Dedifferentiated amniotic fluid mesenchymal stem cell (primary cell): ENCODE measurements around the gene MYLK.

Experiments
- DNase-seq: peaks from one replicate; pipeline ENCODE4 v3.0.0-alpha.2; 2016; ENCODE audit errors: extremely low spot score

The MYLK gene

DNA sequence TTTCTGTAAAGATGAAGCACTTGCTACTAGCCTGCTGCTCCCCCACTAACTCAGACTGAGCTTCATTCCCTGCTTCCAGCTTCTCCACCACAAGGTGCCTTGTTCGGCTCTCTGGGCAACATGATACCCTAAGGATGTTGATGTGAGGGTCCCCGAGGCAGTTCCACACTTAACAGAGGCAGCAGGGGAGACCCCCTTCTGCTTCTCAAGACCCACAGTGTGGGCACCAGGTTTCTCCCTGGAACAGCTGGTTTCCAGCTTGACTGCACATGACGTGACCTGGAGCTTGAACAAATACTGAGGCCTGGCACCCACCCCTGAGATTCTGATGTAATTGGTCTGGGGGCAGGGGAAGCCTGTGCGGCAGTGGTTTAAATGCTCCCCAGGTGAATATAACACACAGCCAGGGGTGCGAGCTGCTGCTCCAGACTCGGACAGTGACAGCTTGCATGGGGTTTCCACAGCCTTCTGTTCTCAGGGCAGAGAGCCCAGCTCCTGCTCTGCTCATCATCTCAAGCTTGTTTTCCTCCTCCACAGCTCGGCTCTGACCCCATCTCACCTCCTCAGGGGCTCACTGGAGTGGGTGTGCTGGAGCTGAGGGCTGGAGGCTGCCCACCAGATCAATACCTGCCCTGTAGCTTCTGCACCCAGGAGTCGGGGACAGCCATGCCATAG is 204.3 kb downstream of the MYLK start:
- no peak for DNase-seq

DNA sequence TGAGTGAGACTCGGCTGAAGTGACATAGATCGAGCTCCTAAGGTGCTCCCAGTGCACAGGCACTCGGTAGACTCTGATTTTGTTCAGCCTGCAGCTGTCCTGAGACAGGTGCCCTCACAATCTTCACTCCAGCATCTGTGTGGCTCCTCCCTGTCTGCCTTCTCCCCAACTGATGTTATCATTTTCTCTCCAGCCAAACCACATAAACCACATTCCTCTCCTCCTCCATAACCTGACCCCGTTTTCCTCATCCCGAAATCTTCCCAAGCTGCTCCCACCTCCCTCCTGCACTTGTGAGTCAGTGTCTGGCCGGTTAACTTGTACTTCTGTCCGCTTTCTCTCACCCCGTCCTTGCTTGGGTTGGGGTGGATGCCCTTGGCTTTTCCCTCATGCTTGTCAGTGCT is 206.0 kb downstream of the MYLK start:
- no peak for DNase-seq

DNA sequence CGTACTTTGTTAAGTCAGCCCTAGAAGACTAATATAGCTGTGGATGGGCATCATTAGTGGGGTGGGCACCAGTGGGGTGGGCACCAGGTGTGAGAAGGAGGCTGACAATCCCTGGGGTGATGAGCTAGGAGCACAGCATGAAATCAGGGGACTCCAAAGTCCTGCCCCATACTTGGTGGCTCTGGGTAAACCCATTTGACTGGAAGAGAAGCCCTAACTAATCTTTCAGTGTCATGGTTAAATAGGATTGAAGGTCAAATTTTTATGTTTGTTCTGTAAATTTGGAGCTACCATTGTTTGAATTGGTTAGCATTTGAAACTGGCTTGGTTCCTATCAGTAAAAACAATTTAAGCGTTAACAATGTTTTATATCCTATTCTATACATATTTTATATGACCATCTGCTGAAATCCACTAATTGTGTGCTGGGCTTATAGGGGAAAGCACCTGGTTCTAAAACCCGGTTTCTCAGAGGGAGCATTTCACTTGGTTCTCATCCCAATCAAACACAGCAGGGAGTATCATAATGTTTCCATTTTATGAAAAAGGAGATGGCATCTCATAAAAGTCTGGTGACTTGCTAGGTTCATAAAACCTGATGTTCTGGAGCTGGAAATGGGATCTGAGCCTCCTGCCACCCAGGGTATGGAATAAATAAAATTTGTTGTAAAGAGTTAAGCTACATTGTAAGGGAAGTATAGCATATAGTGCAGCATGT is 211.5 kb downstream of the MYLK start:
- DNase-seq = no peak

DNA sequence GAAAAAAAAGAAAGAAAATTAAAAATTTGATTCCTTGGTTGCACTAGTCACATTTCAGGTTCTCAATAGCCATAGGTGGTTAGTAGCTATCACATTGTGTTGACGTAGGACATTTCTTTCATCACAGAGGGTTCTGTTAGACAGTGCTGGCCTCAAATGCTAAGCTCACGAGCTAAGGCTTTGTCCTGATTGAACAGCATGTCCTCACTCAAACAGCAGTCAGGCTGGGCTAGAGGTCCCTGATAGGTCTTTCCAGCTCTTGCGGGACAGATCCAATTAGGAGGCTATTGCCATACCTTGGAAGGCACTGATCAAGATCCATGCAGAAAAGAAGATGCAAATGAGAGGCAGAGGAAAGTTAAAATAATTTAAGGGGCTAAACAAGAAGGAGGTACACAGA is 213.4 kb downstream of the MYLK start:
- no peak for DNase-seq

DNA sequence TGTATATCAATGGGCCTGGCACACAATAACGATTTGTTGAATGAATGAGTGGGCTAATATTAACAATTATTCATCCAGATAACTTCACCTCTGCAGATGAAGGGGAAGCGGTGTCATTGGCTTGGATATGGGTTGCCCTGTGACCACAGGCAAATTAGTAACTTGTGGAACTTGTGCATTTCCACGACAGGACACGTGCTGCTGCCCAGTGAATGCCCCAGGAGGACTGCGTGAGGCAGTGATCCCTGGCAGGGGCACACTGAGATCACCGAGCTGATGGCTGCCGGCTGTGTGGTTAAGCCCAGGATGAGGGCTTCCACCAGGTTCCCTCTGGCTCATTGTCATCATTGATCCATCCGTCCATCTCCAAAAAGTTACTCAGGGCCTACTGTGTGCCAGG is 215.2 kb downstream of the MYLK start:
- DNase-seq = no peak

DNA sequence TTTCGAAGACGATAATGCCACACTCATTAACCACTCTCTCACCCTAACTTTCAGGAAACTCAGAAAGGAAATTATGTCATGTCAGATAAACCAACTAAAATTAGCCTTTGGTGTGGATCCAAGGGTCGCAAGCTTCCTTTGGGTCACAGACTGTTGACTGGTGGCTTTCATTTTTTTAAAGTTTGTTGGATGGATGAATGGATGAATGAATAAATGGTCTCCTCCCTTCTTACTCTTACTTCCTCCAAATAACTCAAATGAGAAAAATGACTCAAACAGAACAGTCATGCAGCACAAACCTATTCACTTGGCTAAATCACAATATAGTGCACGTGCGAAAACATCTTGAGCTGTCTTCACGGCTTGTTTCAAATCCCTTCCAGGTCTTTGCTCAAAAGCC is 216.3 kb downstream of the MYLK start:
- DNase-seq = no peak

DNA sequence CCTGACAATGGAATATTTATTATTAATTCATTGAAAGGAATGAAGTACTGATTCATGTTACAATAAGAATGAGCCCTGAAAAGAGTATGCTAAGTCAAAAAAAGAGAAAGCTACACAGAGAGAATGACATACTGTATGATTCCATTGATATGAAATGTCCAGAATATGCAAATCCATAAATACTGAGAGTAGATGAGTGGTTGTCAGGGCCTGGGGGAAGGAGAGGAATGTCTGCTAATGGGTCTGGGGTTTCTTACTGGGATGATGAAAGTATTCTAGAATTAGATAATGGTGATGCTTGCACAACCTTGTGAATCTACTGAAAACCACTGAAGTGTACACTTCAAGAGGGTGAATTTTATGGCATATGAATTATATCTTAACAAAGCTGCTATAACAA is 219.4 kb downstream of the MYLK start:
- DNase-seq = no peak

DNA sequence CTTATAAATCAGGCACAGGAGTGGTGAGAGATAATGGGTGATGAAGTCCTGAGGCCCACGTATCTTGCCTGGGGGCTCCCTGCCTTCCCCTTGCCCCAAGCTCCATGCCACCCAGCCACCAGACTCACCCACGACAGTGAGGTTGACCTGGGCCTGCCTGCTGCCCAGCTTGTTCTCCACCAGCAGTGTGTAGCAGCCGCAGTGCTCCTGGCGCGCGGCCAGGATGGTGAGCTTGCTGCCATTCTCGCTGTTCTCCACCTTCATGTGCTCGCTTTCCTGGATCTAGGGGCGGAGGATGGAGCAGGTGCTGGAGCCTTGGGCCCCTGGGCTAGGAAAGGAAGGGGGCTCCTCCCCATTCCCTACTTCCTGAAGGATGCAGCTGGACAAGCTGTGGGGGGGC is 220.2 kb downstream of the MYLK start:
- no peak for DNase-seq

DNA sequence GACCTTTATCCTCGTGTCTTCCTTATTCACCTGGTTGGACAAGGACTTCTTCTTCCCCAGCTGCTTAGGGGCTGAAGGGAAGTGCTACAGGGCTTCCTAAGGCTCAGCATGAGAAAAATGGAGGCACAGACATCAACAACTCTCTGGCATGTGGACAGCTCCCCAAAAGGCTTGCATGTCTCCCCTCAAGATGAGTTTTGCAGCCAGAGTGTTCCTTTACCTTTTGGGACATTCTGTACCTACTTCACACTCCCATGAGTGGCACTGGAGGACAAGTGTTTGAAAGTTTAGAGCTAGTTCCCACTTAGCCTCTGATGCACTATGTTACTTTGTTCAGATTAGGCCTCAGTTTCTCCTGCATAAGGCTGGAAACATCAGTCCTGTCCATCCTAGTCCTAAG is 222.2 kb downstream of the MYLK start:
- DNase-seq = no peak

DNA sequence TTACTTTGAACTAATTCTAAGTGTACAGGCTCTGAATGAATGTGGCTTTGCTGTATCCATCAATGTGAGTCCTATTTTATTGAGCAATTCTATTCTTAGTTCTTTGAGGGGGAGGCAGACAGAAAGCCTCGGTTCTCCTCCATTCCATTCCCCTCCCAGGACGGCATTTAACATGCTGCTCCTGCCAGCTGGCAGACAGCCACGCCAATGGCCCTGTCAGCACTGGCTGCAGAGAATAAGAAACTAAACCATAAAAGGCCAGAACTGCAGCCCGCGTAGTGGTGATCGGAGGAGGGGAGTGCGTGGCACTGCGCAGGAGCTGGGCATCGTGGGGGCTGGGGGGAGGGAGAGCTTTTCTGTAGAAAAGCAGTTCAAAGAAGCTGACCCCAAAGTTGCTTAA is 223.2 kb downstream of the MYLK start:
- DNase-seq = peak; percentile 92

DNA sequence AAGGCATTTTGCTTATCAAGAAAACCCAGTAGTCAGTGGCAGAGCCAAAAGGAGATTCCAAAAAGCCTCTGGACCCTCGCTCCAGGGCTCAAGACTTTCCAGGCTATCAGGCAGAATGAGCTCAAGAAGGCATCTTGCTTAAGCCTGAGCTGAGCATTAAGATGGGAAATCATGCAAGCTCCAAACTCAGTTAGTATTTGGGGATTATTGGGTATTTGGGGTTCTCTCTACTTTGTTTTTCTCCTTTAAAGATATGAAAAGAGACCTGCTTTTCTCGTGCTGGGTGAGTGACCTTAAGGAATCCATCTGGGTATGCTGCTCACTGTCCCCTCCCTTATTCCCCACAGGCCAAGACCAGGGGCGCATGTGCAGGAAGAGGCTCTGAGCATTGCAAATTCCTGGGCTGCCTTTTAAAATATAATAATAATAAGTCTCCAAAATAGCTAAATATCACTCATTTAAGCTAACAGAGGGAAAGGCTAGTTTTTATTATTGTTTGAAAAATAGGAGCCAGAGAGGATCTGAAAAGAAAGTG is 223.9 kb downstream of the MYLK start:
- peak; percentile 51 for DNase-seq

DNA sequence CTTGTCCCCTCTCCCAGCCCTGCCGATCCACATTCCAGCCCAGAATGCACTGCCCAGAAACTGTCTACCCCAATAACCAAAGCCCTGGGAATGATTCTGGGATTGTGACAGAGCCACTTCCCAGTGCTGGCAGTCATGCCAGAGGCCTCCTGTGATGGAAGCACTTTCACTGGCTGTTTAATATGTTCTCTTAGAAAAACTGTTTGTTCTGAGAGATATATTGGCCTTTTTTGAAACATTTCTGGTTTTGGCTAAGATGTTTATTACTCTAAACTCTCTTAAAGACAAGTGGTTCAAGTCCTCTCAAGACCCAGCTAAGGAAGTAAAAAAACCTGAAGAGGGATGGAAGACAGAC is 225.3 kb downstream of the MYLK start:
- DNase-seq = no peak

DNA sequence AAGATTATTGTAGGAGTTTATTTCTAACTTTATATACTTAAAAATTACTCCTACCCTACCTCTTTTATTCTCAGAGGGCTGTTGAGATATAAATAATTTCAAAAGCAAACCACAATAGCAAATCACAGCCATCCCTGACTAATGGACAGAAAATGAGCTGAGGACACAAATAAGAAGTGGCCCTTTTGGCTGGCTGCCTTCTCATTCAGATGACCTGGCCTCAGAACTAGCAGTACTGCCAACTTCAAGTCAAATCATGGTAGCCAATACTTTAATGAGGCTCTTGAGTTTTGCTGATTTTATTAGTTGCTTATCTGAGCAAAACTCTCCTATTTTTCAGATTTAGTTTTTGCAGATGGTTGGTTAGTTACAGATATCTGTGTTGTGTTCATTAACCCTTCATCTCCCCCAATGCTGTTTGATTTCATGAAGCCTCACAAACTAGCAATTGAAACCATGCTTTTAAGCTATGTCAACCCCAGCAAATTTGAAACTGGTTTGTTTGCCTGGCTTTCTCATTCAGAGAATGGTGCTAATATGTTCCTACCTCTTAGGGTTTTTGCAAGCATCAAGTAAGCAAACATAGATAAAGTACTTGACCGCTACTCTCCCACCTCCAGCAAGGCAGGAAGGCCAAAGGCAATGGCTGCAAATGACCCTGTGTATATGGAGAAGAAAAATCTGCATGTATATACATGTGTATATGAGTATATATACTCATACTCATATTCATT is 225.8 kb downstream of the MYLK start:
- peak; percentile 49 for DNase-seq

DNA sequence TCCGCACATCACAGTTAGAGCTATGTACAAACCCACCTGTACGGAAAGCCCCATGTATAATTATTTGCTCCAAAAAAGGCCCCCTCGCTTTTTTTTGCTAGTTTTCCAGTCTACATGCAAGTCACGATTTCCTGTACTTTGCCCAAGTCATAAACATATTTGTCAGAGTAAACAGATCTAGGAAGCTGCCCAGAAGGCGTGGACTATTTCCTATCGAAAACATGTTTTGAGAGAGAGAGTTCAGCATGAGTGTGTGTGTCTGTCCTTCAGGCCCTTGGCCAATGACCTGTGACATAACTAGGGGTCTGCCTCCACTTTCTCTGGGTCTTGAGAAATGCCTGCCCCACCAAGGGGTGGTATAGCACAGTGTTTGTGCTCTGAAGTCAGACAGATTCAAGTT is 226.6 kb downstream of the MYLK start:
- no peak for DNase-seq

DNA sequence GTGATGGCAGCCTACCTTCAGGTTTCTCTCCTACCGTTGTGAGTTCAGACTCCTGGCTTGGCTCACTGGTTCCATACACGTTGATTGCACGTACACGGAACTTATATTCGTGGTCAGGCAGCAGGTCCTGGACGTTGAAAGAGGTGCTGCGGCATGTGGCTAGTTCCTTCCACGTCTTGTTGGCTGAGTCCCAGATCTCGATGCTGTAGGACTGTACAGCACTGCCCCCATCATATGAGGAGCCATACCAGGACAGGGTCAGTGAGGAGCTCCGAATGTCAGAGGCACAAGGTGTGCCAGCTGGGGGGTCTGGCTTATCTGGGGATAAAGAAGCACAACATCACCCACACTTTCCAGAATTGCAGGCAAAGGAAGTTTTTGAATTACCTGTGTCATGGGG is 227.0 kb downstream of the MYLK start:
- DNase-seq = no peak

DNA sequence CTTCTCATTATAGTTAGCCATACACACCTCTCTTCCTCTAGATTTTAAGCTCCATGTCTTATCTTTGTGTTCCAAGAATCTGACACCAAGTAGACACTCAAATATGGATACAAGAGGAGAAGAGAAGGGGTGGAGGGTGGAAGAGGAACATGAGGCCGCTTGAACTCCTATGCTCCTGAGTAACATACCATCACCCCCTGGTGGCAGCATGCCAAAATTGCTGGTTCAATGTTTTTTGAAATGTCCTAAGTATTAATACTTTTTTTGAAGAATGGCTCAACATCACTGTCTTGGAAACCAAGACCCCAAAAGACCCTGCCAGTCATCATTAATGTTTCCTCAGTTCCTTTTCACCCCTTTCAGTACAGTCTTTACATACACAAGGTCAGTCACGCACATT is 227.4 kb downstream of the MYLK start:
- DNase-seq = no peak

DNA sequence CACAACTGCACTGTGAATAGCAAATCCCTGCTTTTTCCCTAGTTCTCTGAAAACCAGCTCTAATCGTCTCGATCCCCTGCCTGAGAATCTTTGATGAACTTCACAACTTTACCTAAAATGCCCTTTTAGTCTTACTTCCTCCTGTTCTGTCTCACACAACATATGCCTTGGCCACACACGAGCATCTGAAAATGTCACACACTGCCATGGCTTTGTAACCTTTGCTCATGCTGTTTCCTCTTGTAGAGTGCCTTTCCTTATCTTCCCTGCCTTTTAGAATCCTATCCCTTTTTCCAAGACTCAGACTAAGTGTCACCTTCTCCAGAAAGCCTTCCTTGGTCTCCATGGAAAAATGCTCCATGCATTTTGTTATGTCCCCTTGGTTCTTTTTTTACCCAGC is 227.9 kb downstream of the MYLK start:
- DNase-seq = no peak

DNA sequence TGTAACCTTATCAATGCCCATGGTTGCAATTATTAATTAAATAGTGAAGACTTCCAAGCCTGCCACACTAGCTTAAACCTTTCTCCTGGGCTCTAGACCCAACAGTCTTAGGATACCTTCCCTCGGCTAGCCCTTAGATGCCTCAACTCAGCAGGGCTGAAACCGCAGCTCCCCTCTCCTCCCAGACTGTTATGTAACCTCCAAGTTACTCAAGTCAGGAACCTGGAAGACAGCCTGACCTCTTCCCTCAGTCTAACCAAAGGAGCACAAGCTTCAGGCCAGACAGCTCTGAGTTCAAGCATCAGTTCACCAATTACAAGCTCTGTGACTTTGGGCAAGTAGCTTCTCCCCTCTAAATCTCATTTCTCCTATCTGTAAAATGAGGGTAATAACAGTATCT is 228.7 kb downstream of the MYLK start:
- no peak for DNase-seq

DNA sequence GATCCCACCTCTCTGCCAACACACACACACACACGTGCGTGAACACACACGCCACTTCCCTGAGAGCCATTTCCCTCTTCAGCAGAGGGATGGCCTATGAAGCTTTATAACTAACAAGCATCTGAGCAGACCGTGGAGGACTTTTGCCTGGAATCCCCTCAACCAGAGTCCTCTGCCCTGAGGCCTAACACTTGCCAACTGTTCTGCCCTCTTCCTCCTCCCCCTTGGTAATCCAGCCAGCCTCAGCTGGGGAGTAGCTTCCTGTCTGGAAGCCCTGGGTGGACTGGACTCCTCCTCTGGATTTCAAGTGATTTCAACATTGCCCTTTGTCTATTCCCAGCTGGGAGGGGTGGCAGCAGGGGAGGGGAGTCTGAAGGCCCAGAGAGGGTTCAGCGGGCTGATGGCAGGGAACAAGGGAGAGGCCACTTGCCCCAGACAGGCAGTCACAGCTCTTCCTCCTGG is 230.9 kb downstream of the MYLK start:
- DNase-seq = peak; percentile 98

DNA sequence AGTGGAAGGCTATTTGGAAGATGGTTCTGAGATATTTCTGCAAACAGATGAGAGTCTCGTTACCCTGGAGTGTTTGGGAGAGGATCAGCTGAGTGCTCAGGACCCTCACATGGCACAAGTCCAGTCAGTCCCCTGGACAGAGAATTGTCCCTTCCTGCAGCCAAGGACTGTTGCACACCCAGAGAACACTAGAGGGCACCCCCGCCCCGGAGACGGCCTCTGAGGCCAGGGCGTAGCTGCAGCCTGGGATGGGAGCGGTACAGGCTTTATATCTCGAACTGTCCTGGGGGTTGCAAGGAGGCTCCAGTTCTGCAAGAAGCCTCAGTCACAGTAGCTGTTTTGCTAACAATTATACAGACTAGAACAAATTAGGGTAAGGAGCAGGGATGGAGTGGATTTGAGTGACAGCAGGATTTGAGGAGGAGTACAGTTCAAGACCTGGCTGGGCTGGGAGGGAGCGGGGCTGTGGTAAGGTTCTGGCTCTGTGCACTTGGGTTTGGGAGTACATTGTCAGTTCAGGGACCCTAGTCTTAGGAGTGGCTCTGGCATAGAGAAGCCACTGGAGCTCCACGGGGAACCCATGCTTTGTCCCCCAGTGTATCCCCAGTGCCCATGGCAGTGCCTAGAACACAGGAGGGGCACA is 231.7 kb downstream of the MYLK start:
- DNase-seq = peak; percentile 75

DNA sequence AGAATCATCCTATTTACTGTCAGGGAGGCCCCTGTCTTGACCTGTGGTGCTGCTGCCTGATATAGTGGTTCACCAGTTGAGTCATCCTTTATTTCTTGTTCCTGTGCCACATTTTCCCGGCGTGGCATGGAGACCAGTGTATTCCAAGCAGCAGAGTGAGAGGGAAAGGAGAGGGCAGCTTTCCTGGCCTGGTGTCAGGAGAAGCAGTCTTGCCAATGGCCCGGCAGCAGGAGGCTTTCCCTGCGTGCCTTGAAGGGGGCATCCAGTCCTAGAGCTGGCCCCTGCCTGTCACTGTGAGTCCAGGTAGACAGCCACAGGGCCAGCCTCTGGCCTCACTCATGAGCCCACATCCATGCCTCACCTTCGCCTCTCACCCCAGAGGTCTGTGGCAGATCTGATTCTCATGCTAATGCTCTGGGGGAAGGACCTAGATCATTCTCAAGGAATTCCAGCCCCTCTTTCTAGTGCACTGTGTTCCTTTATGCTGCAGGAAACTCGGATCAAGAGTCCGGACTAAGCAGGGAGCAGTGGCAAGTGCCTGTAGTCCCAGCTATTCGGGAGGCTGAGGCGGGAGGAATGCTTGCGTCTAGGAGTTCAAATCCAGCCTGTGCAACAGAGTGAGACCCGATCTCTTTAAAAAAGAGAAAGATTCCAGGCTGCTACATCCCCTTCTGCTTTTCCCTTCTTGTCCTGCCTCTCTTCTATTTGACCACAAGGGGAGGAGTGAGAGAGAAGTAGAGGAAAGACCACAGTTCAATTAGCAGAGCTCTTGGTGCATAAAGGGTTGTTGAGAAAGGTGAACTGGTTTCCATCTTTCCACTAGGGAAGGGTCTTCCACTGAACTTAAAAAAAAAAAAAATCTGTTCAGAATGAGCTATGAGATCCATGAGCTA is 232.4 kb downstream of the MYLK start:
- no peak for DNase-seq
